ENCODE data around the gene ZFP69B. TPM values are rescaled to one million over a fixed set of nuclear protein-coding genes. Genes with fewer than 3 reads are reported as not detected.

The ZFP69B gene
- total RNA-seq, 6 donors from 2014 or later, result 0.76 to 1.7 (median 1.4) TPM; not detected in 2

DNA sequence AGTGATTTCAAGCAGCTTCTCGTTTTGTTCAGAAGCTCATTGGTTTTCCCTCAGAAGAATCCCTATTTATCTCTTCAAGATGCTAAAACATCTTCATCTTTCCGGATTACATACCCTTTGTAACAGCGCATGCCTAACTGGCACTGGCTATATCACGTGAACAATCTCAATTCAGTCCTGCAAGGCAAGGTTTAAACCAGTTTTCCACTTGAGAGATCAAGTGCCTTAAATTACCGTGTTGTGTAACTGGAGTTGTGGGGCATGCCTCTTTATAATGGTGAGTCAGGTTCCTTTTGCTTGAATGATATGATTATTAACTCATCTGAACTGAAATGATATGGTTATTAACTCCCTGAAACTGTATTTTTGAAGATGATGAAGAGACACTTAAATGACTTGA, 11.0 kb upstream of the ZFP69B start:
- no peak for ATAC-seq (ENCODE audit: low FRiP score in 2 of 2)
- no peak for TF ChIP-seq EP300 (IDR thresholded peaks at IDR 0.05)
- WGBS, 2 donors, result 69 to 78% methylated on average over 5 of the region's 5 CpGs

DNA sequence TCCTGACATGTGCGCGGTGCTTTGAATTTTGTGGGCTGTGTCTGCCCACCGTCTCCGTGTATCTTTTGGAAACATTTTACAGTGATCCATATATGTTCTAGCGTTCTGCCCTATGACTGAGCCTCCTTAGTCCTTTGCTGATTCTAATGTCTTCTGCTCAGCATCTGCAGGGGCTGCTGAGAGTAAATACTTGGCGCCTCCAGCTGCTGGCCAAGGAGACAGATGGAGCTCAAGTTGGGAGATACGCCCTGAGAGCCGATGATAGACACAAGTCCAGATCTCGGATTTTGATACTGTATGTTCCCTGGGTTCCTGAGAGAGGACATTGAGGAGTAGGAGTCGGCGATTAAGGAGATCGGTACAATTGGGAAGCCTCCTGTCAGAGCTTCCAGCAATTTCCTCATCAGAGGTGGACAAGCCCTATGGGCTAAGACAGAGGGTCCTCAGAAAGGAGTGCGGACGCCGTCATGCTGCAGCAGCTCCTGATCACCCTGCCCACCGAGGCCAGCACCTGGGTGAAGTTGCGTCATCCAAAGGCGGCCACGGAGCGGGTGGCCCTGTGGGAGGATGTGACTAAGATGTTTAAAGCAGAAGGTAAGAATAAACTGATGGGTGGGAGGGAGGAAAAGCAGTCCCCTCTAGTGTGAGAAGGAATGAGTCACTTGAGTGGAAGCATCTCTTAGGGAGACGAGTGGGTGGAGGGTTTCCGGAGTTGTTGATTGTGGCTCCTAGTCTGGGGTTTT, 390 bp downstream of the ZFP69B start:
- Histone ChIP-seq H3K4me1 (peaks cover 5 to 19% (median 12%) of the 10 kb centered on the region in 4 donors), H3K27ac (peak overlapping the region; percentile 58 to 75 (median 66)), H3K9me3 (peaks cover 0 to 26% (median 16%) of the 10 kb centered on the region in 4 donors), H3K27me3 (no peaks in the 10 kb centered on the region), H3K4me3 (peak overlapping the region; percentile 53 to 91 (median 66)), H3K36me3 (no peaks in the 10 kb centered on the region)
- ATAC-seq (ENCODE audit: low FRiP score in 2 of 2), result peak; percentile 17 to 49
- 24 to 27% methylated on average over 20 to 21 of the region's 22 CpGs for WGBS, 2 donors
- no peak for TF ChIP-seq EP300 (IDR thresholded peaks at IDR 0.05)
- TF ChIP-seq POLR2A (IDR thresholded peaks at IDR 0.05), result no peak
- no peak for TF ChIP-seq POLR2AphosphoS5 (IDR thresholded peaks at IDR 0.05)
- TF ChIP-seq, protein P1, sequence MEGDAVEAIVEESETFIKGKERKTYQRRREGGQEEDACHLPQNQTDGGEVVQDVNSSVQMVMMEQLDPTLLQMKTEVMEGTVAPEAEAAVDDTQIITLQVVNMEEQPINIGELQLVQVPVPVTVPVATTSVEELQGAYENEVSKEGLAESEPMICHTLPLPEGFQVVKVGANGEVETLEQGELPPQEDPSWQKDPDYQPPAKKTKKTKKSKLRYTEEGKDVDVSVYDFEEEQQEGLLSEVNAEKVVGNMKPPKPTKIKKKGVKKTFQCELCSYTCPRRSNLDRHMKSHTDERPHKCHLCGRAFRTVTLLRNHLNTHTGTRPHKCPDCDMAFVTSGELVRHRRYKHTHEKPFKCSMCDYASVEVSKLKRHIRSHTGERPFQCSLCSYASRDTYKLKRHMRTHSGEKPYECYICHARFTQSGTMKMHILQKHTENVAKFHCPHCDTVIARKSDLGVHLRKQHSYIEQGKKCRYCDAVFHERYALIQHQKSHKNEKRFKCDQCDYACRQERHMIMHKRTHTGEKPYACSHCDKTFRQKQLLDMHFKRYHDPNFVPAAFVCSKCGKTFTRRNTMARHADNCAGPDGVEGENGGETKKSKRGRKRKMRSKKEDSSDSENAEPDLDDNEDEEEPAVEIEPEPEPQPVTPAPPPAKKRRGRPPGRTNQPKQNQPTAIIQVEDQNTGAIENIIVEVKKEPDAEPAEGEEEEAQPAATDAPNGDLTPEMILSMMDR (IDR thresholded peaks at IDR 0.05), result no peak
- DNase-seq, result peak; percentile 29 to 52

More for the DNA sequence above, 11.0 kb upstream of the ZFP69B start:
- Histone ChIP-seq H3K9me3 (no peaks in the 10 kb centered on the region), H3K36me3 (no peaks in the 10 kb centered on the region), H3K4me3 (no peak overlapping the region), H3K4me1 (peaks cover 0 to 5% (median 0%) of the 10 kb centered on the region in 4 donors), H3K27ac (no peak overlapping the region), H3K27me3 (no peaks in the 10 kb centered on the region)
- no peak for DNase-seq

DNA sequence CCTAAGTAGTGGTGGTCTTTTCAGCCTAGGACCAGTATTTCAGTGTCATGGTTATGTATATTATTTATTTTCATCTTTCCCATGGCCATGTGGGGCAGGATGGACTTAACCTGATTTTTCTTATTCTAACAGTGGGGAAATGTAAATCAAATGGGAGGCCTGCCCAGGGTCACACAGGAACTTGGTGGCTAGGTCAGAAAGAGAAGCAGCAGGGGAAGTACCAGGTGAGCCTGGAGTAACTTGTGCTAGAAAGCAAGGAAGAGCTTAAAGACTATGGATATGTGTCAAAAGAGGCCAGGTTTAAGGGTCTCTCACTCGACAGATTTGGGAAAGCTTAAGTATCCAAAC, 936 bp downstream of the ZFP69B start:
- DNase-seq (no peak), ATAC-seq (ENCODE audit: low FRiP score in 2 of 2) (no peak)
- WGBS, 2 donors, result 80 to 83% methylated on average over 1 of the region's 1 CpG
- Histone ChIP-seq H3K9me3 (peaks cover 0 to 24% (median 19%) of the 10 kb centered on the region in 4 donors), H3K4me3 (no peak overlapping the region), H3K27ac (peak overlapping the region in 1 of 4 donors; percentile 70), H3K4me1 (peaks cover 5 to 19% (median 12%) of the 10 kb centered on the region in 4 donors), H3K27me3 (no peaks in the 10 kb centered on the region), H3K36me3 (no peaks in the 10 kb centered on the region)
- no peak for TF ChIP-seq POLR2AphosphoS5 (IDR thresholded peaks at IDR 0.05)
- TF ChIP-seq POLR2A (IDR thresholded peaks at IDR 0.05), result no peak
- TF ChIP-seq EP300 (IDR thresholded peaks at IDR 0.05), result no peak
- TF ChIP-seq, protein P1 (IDR thresholded peaks at IDR 0.05), result no peak

DNA sequence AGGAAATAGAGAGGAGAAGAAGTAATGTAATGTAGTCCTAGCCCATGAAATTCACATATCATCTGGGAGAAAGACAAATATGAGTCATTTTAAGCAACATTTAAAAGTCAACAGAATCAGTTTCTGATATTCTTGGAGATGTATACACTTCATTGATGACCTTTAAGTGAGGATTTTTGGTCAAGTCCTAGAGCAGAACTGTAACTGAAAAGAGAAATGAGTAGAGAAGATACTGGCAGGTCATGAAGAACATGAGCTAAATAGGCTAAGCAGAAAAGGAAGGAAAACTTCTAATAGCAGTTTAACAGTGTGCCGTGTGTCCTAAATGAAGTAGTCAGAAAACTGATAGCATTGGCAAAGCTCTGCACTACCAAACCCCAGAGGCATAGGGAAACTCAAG, 4.6 kb downstream of the ZFP69B start:
- H3K27me3 ChIP-seq, result no peaks in the 10 kb centered on the region
- TF ChIP-seq EP300 (IDR thresholded peaks at IDR 0.05) (no peak), POLR2A (IDR thresholded peaks at IDR 0.05) (no peak), POLR2AphosphoS5 (IDR thresholded peaks at IDR 0.05) (no peak)
- TF ChIP-seq, protein P1 (IDR thresholded peaks at IDR 0.05), result no peak
- H3K4me3 ChIP-seq, result no peak overlapping the region
- 92 to 100% methylated on average over 1 of the region's 1 CpG for WGBS, 2 donors
- H3K4me1 ChIP-seq, result peaks cover 5 to 10% (median 8%) of the 10 kb centered on the region in 4 donors
- peaks cover 23 to 59% (median 49%) of the 10 kb centered on the region in 4 donors for H3K9me3 ChIP-seq
- H3K27ac ChIP-seq, result no peak overlapping the region
- H3K36me3 ChIP-seq, result peaks cover 0 to 8% (median 3%) of the 10 kb centered on the region in 4 donors
- ATAC-seq (ENCODE audit: low FRiP score in 2 of 2) (no peak), DNase-seq (no peak)

DNA sequence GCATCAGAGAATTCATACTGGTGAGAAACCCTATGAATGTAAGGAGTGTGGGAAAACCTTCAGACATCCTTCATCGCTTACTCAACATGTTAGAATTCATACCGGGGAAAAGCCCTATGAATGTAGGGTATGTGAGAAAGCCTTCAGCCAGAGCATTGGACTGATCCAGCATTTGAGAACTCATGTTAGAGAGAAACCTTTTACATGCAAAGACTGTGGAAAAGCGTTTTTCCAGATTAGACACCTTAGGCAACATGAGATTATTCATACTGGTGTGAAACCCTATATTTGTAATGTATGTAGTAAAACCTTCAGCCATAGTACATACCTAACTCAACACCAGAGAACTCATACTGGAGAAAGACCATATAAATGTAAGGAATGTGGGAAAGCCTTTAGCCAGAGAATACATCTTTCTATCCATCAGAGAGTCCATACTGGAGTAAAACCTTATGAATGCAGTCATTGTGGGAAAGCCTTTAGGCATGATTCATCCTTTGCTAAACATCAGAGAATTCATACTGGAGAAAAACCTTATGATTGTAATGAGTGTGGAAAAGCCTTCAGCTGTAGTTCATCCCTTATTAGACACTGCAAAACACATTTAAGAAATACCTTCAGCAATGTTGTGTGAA, 12.8 kb downstream of the ZFP69B start:
- no peak for DNase-seq
- peaks cover 73 to 100% (median 97%) of the 10 kb centered on the region in 4 donors for H3K9me3 ChIP-seq
- no peaks in the 10 kb centered on the region for H3K4me1 ChIP-seq
- H3K4me3 ChIP-seq, result no peak overlapping the region
- H3K27ac ChIP-seq, result no peak overlapping the region
- no peaks in the 10 kb centered on the region for H3K27me3 ChIP-seq
- TF ChIP-seq POLR2AphosphoS5 (IDR thresholded peaks at IDR 0.05) (no peak), POLR2A (IDR thresholded peaks at IDR 0.05) (no peak), EP300 (IDR thresholded peaks at IDR 0.05) (no peak)
- TF ChIP-seq, protein P1 (IDR thresholded peaks at IDR 0.05), result no peak
- WGBS, 2 donors, result 93 to 99% methylated on average over 3 of the region's 3 CpGs
- no peak for ATAC-seq (ENCODE audit: low FRiP score in 2 of 2)
- peaks cover 0 to 12% (median 3%) of the 10 kb centered on the region in 4 donors for H3K36me3 ChIP-seq

Measured in upper lobe of left lung (tissue), 6 donors.